HPDE6-E6E7 (cell line): ENCODE results near the gene CNTFR.
"Not testable (repeated sequence)": the region's sequence is repeated elsewhere in the genome, so short reads cannot be mapped to it uniquely, and the experiment has no call there.

ENCODE experiments used
- DNase-seq: peaks from one replicate; pipeline ENCODE4 v3.0.0; 2011; ENCODE audit warnings: missing footprints; ENCODE audit errors: extremely low spot score

Gene CNTFR

GRCh38 chr9:34554211-34555001 is 35.1 kb downstream of the CNTFR start:
- no peak for DNase-seq

- no peak for DNase-seq
These were observed 36.0 kb downstream of the CNTFR start for GRCh38 chr9:34553511-34554021.

- no peak for DNase-seq
These were observed 36.5 kb downstream of the CNTFR start for GRCh38 chr9:34552986-34553385.

GRCh38 chr9:34552606-34552981 is 36.9 kb downstream of the CNTFR start:
- no peak for DNase-seq

- DNase-seq: no peak
These were observed 37.5 kb downstream of the CNTFR start for GRCh38 chr9:34551751-34552605.

- no peak for DNase-seq
These were observed 38.7 kb downstream of the CNTFR start for GRCh38 chr9:34550681-34551270.

- no peak for DNase-seq
These were observed 39.4 kb downstream of the CNTFR start for GRCh38 chr9:34550016-34550680.

- no peak for DNase-seq
These were observed 40.2 kb downstream of the CNTFR start for GRCh38 chr9:34549407-34549732.

- peak; percentile 40 for DNase-seq
These were observed 41.4 kb downstream of the CNTFR start for GRCh38 chr9:34547960-34548611.

- no peak for DNase-seq
These were observed 42.4 kb downstream of the CNTFR start for GRCh38 chr9:34546834-34547827.

GRCh38 chr9:34546102-34546833 is 43.3 kb downstream of the CNTFR start:
- no peak for DNase-seq

- DNase-seq: no peak
These were observed 44.0 kb downstream of the CNTFR start for GRCh38 chr9:34545497-34545896.

GRCh38 chr9:34544035-34544434 is 45.5 kb downstream of the CNTFR start:
- DNase-seq: no peak

- DNase-seq: no peak
These were observed 48.0 kb downstream of the CNTFR start for GRCh38 chr9:34541540-34541939.

- DNase-seq: peak; percentile 63
These were observed 48.7 kb downstream of the CNTFR start for GRCh38 chr9:34540827-34541226.

GRCh38 chr9:34536685-34537084 is 52.8 kb downstream of the CNTFR start:
- no peak for DNase-seq

- DNase-seq: not testable (repeated sequence)
These were observed 57.5 kb downstream of the CNTFR start for GRCh38 chr9:34532041-34532440.

GRCh38 chr9:34526026-34526425 is 63.5 kb downstream of the CNTFR start:
- DNase-seq: no peak

GRCh38 chr9:34524349-34524748 is 65.2 kb downstream of the CNTFR start:
- no peak for DNase-seq
